ENCODE measurements around the gene SIK3.

The SIK3 gene

DNA sequence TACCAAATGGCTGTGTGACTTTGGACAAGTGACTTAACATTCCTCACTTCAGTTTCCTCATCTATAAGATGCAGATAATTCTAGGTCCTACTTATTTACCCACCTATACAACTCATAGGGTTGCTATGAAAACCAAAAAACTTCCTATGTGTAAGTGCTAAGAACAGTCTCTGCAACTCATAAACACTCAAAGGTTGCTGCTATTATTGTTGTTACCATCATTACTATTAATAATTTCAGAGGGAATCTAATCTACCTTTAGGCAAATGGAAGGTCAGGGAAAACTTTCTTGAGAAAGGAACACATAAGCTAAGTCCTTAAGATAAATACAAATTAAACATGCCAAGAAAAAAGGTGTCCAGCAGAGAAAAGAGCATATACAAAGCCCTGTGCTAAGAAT lies 40.5 kb downstream of the SIK3 start:
- no peak overlapping the region for H3K4me3 ChIP-seq (replicated peaks; ENCODE audit: insufficient read depth, low read length)
- TF ChIP-seq SPI1 (IDR thresholded peaks at IDR 0.05; ENCODE audit: borderline replicate concordance, low read depth) (no peak), GABPA (IDR thresholded peaks at IDR 0.05; ENCODE audit: low read depth) (no peak), POLR2AphosphoS5 (IDR thresholded peaks at IDR 0.05; ENCODE audit: low read depth) (no peak)
- TF ChIP-seq, protein P1, sequence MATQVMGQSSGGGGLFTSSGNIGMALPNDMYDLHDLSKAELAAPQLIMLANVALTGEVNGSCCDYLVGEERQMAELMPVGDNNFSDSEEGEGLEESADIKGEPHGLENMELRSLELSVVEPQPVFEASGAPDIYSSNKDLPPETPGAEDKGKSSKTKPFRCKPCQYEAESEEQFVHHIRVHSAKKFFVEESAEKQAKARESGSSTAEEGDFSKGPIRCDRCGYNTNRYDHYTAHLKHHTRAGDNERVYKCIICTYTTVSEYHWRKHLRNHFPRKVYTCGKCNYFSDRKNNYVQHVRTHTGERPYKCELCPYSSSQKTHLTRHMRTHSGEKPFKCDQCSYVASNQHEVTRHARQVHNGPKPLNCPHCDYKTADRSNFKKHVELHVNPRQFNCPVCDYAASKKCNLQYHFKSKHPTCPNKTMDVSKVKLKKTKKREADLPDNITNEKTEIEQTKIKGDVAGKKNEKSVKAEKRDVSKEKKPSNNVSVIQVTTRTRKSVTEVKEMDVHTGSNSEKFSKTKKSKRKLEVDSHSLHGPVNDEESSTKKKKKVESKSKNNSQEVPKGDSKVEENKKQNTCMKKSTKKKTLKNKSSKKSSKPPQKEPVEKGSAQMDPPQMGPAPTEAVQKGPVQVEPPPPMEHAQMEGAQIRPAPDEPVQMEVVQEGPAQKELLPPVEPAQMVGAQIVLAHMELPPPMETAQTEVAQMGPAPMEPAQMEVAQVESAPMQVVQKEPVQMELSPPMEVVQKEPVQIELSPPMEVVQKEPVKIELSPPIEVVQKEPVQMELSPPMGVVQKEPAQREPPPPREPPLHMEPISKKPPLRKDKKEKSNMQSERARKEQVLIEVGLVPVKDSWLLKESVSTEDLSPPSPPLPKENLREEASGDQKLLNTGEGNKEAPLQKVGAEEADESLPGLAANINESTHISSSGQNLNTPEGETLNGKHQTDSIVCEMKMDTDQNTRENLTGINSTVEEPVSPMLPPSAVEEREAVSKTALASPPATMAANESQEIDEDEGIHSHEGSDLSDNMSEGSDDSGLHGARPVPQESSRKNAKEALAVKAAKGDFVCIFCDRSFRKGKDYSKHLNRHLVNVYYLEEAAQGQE (IDR thresholded peaks at IDR 0.05; ENCODE audit: insufficient replicate concordance, low read depth) = no peak
- TF ChIP-seq, protein P2, sequence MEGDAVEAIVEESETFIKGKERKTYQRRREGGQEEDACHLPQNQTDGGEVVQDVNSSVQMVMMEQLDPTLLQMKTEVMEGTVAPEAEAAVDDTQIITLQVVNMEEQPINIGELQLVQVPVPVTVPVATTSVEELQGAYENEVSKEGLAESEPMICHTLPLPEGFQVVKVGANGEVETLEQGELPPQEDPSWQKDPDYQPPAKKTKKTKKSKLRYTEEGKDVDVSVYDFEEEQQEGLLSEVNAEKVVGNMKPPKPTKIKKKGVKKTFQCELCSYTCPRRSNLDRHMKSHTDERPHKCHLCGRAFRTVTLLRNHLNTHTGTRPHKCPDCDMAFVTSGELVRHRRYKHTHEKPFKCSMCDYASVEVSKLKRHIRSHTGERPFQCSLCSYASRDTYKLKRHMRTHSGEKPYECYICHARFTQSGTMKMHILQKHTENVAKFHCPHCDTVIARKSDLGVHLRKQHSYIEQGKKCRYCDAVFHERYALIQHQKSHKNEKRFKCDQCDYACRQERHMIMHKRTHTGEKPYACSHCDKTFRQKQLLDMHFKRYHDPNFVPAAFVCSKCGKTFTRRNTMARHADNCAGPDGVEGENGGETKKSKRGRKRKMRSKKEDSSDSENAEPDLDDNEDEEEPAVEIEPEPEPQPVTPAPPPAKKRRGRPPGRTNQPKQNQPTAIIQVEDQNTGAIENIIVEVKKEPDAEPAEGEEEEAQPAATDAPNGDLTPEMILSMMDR (IDR thresholded peaks at IDR 0.05; ENCODE audit: insufficient read depth, low read length) = no peak
- no peak overlapping the region for H3K27ac ChIP-seq (replicated peaks)
- no peaks in the 10 kb centered on the region for H3K27me3 ChIP-seq (ENCODE audit: insufficient read depth, poor library complexity, severe bottlenecking)
- DNase-seq (ENCODE audit: low read depth in 1 of 2, low spot score in 1 of 2) = no peak

DNA sequence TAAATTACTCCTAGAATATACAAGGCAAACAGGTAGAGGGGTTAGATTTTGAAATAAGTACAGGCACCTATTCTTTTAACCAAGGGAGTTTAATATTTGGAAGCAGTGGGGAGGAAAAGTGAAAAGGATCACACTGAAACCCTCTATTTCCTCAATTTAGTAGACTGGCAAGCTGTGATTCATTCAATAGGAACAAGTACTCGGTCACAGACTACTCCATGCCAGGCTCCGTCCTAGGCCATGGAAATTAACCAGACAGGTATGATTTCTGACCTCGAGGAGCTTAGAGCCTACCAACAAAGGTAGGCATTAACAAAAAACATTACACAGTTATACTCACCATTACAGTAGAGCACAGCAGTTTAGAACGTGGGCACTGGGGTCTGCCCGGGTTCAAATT lies 40.9 kb downstream of the SIK3 start:
- TF ChIP-seq SPI1 (IDR thresholded peaks at IDR 0.05; ENCODE audit: borderline replicate concordance, low read depth) = no peak
- TF ChIP-seq, protein P1 (IDR thresholded peaks at IDR 0.05; ENCODE audit: insufficient replicate concordance, low read depth) = no peak
- no peak for TF ChIP-seq GABPA (IDR thresholded peaks at IDR 0.05; ENCODE audit: low read depth)
- TF ChIP-seq, protein P2 (IDR thresholded peaks at IDR 0.05; ENCODE audit: insufficient read depth, low read length) = no peak
- TF ChIP-seq POLR2AphosphoS5 (IDR thresholded peaks at IDR 0.05; ENCODE audit: low read depth) = no peak
- Histone ChIP-seq H3K4me3 (replicated peaks; ENCODE audit: insufficient read depth, low read length) (no peak overlapping the region), H3K27me3 (ENCODE audit: insufficient read depth, poor library complexity, severe bottlenecking) (no peaks in the 10 kb centered on the region), H3K27ac (replicated peaks) (no peak overlapping the region)
- DNase-seq (ENCODE audit: low read depth in 1 of 2, low spot score in 1 of 2) = no peak

DNA sequence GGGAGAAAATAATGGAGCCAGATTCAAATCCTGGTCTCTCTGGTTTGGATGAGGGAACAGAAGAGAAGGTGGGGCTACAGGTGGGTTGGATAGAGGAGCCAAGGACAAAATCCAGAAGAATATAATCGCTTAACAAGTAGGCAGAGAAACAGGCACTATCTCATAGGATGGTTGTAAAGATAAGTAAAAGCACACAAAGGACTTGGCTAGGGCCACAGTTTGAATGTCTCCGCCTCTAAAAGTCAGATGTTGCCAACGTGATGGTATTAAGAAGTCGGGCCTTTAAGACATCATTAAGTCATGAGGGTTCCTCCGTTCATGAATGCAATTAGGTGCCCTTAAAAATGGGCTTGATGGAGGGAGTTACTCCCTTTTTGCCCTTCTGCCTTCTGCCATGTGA lies 42.8 kb downstream of the SIK3 start:
- no peak for DNase-seq (ENCODE audit: low read depth in 1 of 2, low spot score in 1 of 2)
- H3K27me3 ChIP-seq (ENCODE audit: insufficient read depth, poor library complexity, severe bottlenecking) = no peaks in the 10 kb centered on the region
- H3K4me3 ChIP-seq (replicated peaks; ENCODE audit: insufficient read depth, low read length) = no peak overlapping the region
- no peak overlapping the region for H3K27ac ChIP-seq (replicated peaks)
- TF ChIP-seq, protein P1 (IDR thresholded peaks at IDR 0.05; ENCODE audit: insufficient replicate concordance, low read depth) = no peak
- no peak for TF ChIP-seq SPI1 (IDR thresholded peaks at IDR 0.05; ENCODE audit: borderline replicate concordance, low read depth)
- TF ChIP-seq POLR2AphosphoS5 (IDR thresholded peaks at IDR 0.05; ENCODE audit: low read depth) = no peak
- TF ChIP-seq, protein P2 (IDR thresholded peaks at IDR 0.05; ENCODE audit: insufficient read depth, low read length) = no peak
- TF ChIP-seq GABPA (IDR thresholded peaks at IDR 0.05; ENCODE audit: low read depth) = no peak

All from HL-60 (cell line).